Stomach smooth muscle (tissue), 2 donors: ENCODE measurements around the gene SGIP1.
"Not testable (repeated sequence)": the region's sequence is repeated elsewhere in the genome, so short reads cannot be mapped to it uniquely, and the experiment has no call there.

Experiments
- H3K27ac ChIP-seq: one replicate; pipeline ENCODE4 v1.7.0; 2013; ENCODE audit warnings: mild to moderate bottlenecking, low read length, inconsistent platforms
- H3K27me3 ChIP-seq, 2 donors: one replicate each; pipeline ENCODE4 v1.7.0; 2013; ENCODE audit warnings: low read length in 2 of 2; ENCODE audit not compliant: insufficient read depth in 2 of 2, control insufficient read depth in 1 of 2
- H3K36me3 ChIP-seq, 2 donors: one replicate each; pipeline ENCODE4 v1.7.0; 2013; ENCODE audit warnings: low read length in 2 of 2; ENCODE audit not compliant: control insufficient read depth in 2 of 2, insufficient read depth in 2 of 2
- H3K4me1 ChIP-seq: one replicate; pipeline ENCODE4 v1.7.0; 2013; ENCODE audit warnings: low read length; ENCODE audit not compliant: control insufficient read depth, insufficient read depth
- H3K4me3 ChIP-seq, 2 donors: one replicate each; pipeline ENCODE4 v1.7.0; 2013; ENCODE audit warnings: low read length in 2 of 2
- H3K9ac ChIP-seq, 2 donors: one replicate each; pipeline ENCODE4 v1.7.0; 2013; ENCODE audit warnings: low read length in 2 of 2, mild to moderate bottlenecking in 1 of 2
- H3K9me3 ChIP-seq, 2 donors: one replicate each; pipeline ENCODE4 v1.7.0; 2013; ENCODE audit warnings: low read length in 2 of 2; ENCODE audit not compliant: control insufficient read depth in 2 of 2
- donor health status: healthy.
- donor health status: Pancreatic carcinoma.

The SGIP1 gene

DNA sequence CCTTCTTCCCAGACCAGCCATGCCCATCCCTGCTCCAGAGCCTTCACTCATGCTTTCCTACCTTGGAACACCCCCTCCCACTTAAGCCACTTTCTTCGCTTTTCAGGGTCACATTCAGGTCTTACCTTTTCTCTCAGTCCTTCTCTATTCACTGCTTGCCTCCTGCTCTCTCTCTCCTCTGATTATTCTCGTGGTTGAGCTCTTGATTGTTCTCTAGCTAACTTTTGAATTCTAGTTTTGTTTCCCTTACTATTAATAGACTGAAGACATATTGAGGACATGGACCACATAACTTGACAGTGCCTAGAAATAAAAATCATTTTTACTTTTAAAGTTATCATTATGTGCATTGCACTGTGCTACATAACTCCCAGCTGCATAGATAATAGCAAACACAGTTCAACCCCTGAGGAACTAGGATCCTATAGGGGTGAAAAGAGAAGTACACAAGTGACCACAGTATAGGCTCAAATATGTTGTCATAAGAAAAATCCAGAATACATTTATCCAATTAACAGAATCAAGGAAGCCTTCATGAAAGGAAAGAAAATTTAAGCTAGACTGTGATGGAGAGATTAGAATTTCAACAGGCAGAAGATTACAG is 245.6 kb downstream of the SGIP1 start:
- Histone ChIP-seq H3K27ac (no peak overlapping the region), H3K9me3 (no peaks in the 10 kb centered on the region), H3K4me1 (no peaks in the 10 kb centered on the region), H3K36me3 (no peaks in the 10 kb centered on the region), H3K27me3 (no peaks in the 10 kb centered on the region), H3K9ac (no peak overlapping the region), H3K4me3 (no peak overlapping the region)

- H3K27me3 ChIP-seq, H3K36me3 ChIP-seq, H3K9me3 ChIP-seq, H3K9ac ChIP-seq, H3K4me3 ChIP-seq, H3K4me1 ChIP-seq, H3K27ac ChIP-seq: not testable (repeated sequence)
These were observed 251.8 kb downstream of the SGIP1 start for GRCh38 chr1:66785800-66786199.

- no peak overlapping the region for H3K4me3 ChIP-seq
- H3K27me3 ChIP-seq, result no peaks in the 10 kb centered on the region
- H3K9me3 ChIP-seq, result no peaks in the 10 kb centered on the region
These were observed 253.7 kb downstream of the SGIP1 start for GRCh38 chr1:66787641-66788040.

DNA sequence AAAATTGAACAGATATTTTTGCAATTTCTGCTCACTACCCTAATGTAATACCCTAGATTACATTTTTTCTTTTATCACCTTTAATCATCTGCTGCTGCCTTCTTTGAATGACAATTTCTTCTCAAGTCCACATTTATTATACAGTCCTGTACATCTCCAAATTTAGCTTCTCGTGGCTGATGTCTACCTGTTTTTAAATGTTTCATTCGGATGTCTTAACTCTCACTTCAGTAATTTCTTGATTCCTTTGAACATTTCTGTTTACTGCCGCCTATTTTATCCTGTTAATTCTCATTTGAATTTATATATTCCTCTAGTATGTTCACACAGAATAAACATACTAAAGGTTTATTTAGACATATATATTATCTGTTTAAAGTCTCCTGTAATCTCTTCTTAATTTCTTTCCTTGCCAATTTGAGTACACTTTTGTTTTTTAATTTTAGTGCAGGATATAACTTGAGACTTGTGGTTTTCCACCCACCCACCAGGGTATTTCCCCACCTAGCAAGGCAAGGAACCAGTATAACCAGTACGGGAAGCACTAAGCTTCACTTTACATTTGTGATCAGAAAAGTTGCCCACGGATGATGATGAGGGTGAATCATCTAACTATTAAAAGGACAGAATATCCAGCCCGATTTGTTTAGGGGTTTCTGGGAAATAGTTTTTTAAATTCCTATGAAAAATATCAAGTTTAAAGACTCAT is 254.4 kb downstream of the SGIP1 start:
- no peak overlapping the region for H3K27ac ChIP-seq
- no peaks in the 10 kb centered on the region for H3K9me3 ChIP-seq
- H3K36me3 ChIP-seq, result no peaks in the 10 kb centered on the region

More at GRCh38 chr1:66787641-66788040, 253.7 kb downstream of the SGIP1 start:
- Histone ChIP-seq H3K9ac (no peak overlapping the region), H3K4me1 (no peaks in the 10 kb centered on the region), H3K27ac (no peak overlapping the region), H3K36me3 (no peaks in the 10 kb centered on the region)

DNA sequence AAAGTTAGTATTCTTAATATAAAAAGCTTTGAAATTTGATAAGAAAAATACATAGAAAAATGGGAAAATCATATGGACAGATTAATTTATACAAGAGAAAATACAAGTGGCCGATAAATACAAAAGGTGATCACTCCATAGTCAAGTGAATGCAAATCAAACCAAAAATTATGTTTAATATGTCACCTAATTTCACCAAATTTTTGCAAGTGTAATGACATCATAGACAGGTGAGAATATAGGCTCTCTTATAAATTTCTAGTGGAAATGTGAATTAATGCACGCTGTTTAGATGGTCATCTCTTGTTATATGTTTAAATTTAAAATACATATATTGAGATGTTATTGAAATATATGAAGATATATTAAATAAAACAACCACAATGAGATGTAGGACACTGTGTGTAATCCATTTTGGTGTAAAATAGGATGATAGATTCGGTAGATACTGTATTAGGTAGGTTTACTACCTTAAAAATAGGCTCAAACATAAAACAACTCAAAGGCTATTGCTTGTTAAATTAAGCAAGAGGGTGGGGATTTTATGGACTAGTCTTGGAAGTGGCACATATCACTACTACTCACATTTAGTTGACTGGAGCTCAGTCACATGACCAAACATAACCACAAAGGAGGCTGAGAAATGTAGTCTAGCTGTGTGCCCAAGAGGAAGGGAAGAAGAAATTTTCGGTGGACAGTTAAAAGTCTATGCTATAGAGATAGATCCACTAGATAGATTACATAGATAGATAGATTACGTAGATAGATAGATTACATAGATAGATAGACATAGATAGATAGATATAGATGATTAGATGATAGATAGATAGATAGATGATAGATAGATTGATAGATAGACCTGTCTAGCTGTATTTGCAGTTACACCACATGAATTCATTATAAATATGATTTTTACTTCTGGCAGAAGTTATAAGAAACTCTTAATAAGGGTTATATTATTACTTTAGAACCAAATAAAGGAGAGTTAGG is 258.0 kb downstream of the SGIP1 start:
- H3K36me3 ChIP-seq, result no peaks in the 10 kb centered on the region
- no peaks in the 10 kb centered on the region for H3K4me1 ChIP-seq
- H3K27ac ChIP-seq, result no peak overlapping the region
- no peak overlapping the region for H3K4me3 ChIP-seq
- H3K9ac ChIP-seq, result no peak overlapping the region
- no peaks in the 10 kb centered on the region for H3K9me3 ChIP-seq
- H3K27me3 ChIP-seq, result no peaks in the 10 kb centered on the region

More for the DNA sequence above, 254.4 kb downstream of the SGIP1 start:
- Histone ChIP-seq H3K27me3 (no peaks in the 10 kb centered on the region), H3K9ac (no peak overlapping the region), H3K4me3 (no peak overlapping the region), H3K4me1 (no peaks in the 10 kb centered on the region)

GRCh38 chr1:66795839-66796238 is 261.9 kb downstream of the SGIP1 start:
- not testable (repeated sequence) for H3K9me3 ChIP-seq, H3K36me3 ChIP-seq, H3K4me1 ChIP-seq, H3K9ac ChIP-seq, H3K27ac ChIP-seq, H3K27me3 ChIP-seq, H3K4me3 ChIP-seq
